ENCODE results near the gene YWHAE. TPM values are rescaled to one million over a fixed set of nuclear protein-coding genes. Genes with fewer than 3 reads are reported as not detected.
A peak's percentile ranks its signal among the peaks of the same experiment; 100 is the strongest.

YWHAE gene
- total and polyA plus RNA-seq, 4 experiments from 2014 or later = 54.1 to 143 (median 99.3) TPM

DNA sequence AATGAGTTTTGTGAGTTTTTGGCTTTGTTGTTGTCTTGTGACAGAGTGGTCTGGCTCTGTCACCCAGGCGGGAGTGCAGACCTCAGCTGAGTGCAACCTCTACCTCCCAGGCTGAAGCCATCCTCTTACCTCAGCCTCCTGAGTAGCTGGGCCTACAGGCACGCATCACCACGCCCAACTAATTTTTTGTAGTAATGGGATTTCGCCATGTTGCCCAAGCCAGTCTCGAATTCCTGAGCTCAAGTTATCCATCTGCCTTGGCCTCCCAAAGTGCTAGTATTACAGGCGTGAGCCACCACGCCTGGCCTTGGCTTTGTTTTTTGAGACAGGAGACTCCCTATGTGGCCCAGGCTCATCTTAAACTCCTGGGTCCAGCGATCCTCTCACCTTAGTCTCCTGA lies 40.9 kb upstream of the YWHAE start:
- ChIA-PET CTCF (ENCODE audit: partially characterized antibody) (no interaction called here), POLR2A (ENCODE audit: partially characterized antibody) (no interaction called here)
- Histone ChIP-seq H3K9me3 (ENCODE audit: control insufficient read depth in 1 of 2, low read length in 2 of 2) (no peaks in the 10 kb centered on the region), H3K27me3 (ENCODE audit: insufficient read depth, low read length) (no peaks in the 10 kb centered on the region), H3K27ac (ENCODE audit: low read depth, low read length) (no peak overlapping the region), H3K36me3 (ENCODE audit: insufficient read depth, low read length) (peaks cover 15% of the 10 kb centered on the region), H3K4me3 (ENCODE audit: low read length in 2 of 2) (no peak overlapping the region), H3K4me1 (ENCODE audit: insufficient read depth, low read length) (peaks cover 6% of the 10 kb centered on the region)
- H3K27me3 Mint-ChIP-seq = no peaks in the 10 kb centered on the region
- no peak for DNase-seq
- H3K4me3 Mint-ChIP-seq = no peak overlapping the region
- H3K27ac Mint-ChIP-seq = peak overlapping the region in 1 of 7 donors; percentile 40
- peaks cover 11 to 19% of the 10 kb centered on the region in 2 donors for H3K36me3 Mint-ChIP-seq
- H3K4me1 Mint-ChIP-seq = peaks cover 4 to 42% (median 18%) of the 10 kb centered on the region in 4 donors
- H3K9me3 Mint-ChIP-seq = no peaks in the 10 kb centered on the region
- intact Hi-C loops (cut with micrococcal nuclease) = no loop called here

DNA sequence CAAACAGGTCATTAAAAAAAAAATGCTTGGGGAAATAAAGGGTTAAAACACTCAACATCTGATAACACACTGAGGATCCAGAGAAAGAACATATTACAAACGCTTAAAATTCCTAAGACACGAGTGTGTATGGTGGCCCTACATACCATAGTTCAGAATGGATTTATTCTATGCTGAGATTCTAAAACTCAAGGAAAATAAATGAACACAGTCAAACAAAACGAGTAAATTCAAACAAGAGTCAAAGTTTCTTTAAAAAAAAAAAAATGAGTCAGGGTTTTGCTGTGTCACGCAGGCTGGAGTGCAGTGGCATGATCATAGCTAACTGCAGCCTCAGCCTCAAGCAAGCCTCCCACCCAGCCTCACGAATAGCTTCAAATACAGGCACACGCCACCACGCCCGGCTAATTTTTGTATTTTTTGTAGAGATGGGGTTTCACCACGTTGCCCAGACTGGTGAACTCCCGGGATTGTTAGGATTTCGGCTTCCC lies 38.6 kb upstream of the YWHAE start:
- peaks cover 20% of the 10 kb centered on the region for H3K36me3 ChIP-seq (ENCODE audit: insufficient read depth, low read length)
- H3K4me3 ChIP-seq (ENCODE audit: low read length in 2 of 2) = no peak overlapping the region
- no peaks in the 10 kb centered on the region for H3K27me3 ChIP-seq (ENCODE audit: insufficient read depth, low read length)
- no peaks in the 10 kb centered on the region for H3K9me3 ChIP-seq (ENCODE audit: control insufficient read depth in 1 of 2, low read length in 2 of 2)
- no peak for DNase-seq
- H3K27ac Mint-ChIP-seq = peak overlapping the region in 1 of 7 donors; percentile 74
- ChIA-PET POLR2A (ENCODE audit: partially characterized antibody) (interaction anchor here (1.4 to 1.7 kb wide), 2 partner anchors 11 to 77 kb away, joined by 3 read pairs; partner anchors contain the start of gene INPP5K), CTCF (ENCODE audit: partially characterized antibody) (no interaction called here)
- H3K9me3 Mint-ChIP-seq = no peaks in the 10 kb centered on the region
- intact Hi-C loops (cut with micrococcal nuclease) = no loop called here
- H3K36me3 Mint-ChIP-seq = peaks cover 19 to 31% of the 10 kb centered on the region in 2 donors
- peaks cover 6 to 34% (median 13%) of the 10 kb centered on the region in 4 donors for H3K4me1 Mint-ChIP-seq
- no peak overlapping the region for H3K4me3 Mint-ChIP-seq
- no peaks in the 10 kb centered on the region for H3K4me1 ChIP-seq (ENCODE audit: insufficient read depth, low read length)
- H3K27ac ChIP-seq (ENCODE audit: low read depth, low read length) = no peak overlapping the region
- no peaks in the 10 kb centered on the region for H3K27me3 Mint-ChIP-seq

GRCh38 chr17:1435326-1435725 lies 35.3 kb upstream of the YWHAE start:
- no peaks in the 10 kb centered on the region for H3K27me3 Mint-ChIP-seq
- intact Hi-C loops (cut with micrococcal nuclease) = no loop called here
- H3K27ac Mint-ChIP-seq = peak overlapping the region in 2 of 7 donors; percentile 36 to 77
- CTCF ChIA-PET (ENCODE audit: partially characterized antibody) = no interaction called here
- H3K9me3 ChIP-seq (ENCODE audit: control insufficient read depth in 1 of 2, low read length in 2 of 2) = no peaks in the 10 kb centered on the region
- H3K9me3 Mint-ChIP-seq = no peaks in the 10 kb centered on the region
- peaks cover 29 to 46% of the 10 kb centered on the region in 2 donors for H3K36me3 Mint-ChIP-seq
- DNase-seq = no peak
- H3K27ac ChIP-seq (ENCODE audit: low read depth, low read length) = no peak overlapping the region
- no peak overlapping the region for H3K4me3 ChIP-seq (ENCODE audit: low read length in 2 of 2)
- POLR2A ChIA-PET (ENCODE audit: partially characterized antibody) = no interaction called here
- H3K36me3 ChIP-seq (ENCODE audit: insufficient read depth, low read length) = peaks cover 20% of the 10 kb centered on the region
- H3K4me3 Mint-ChIP-seq = no peak overlapping the region
- H3K4me1 Mint-ChIP-seq = peaks cover 15 to 51% (median 24%) of the 10 kb centered on the region in 4 donors
- no peaks in the 10 kb centered on the region for H3K4me1 ChIP-seq (ENCODE audit: insufficient read depth, low read length)
- H3K27me3 ChIP-seq (ENCODE audit: insufficient read depth, low read length) = no peaks in the 10 kb centered on the region

- CTCF ChIA-PET (ENCODE audit: partially characterized antibody) = interaction anchor here (1.4 kb wide), 1 partner anchor 69 kb away, joined by 4 read pairs; no protein-coding TSS in a partner anchor
- peaks cover 14 to 47% (median 26%) of the 10 kb centered on the region in 4 donors for H3K4me1 Mint-ChIP-seq
- no peak overlapping the region for H3K4me3 Mint-ChIP-seq
- Histone ChIP-seq H3K9me3 (ENCODE audit: control insufficient read depth in 1 of 2, low read length in 2 of 2) (no peaks in the 10 kb centered on the region), H3K27ac (ENCODE audit: low read depth, low read length) (no peak overlapping the region), H3K36me3 (ENCODE audit: insufficient read depth, low read length) (peaks cover 20% of the 10 kb centered on the region), H3K27me3 (ENCODE audit: insufficient read depth, low read length) (no peaks in the 10 kb centered on the region), H3K4me1 (ENCODE audit: insufficient read depth, low read length) (no peaks in the 10 kb centered on the region), H3K4me3 (ENCODE audit: low read length in 2 of 2) (no peak overlapping the region)
- POLR2A ChIA-PET (ENCODE audit: partially characterized antibody) = no interaction called here
- no peak overlapping the region for H3K27ac Mint-ChIP-seq
- DNase-seq = no peak
- intact Hi-C loops (cut with micrococcal nuclease) = no loop called here
- H3K9me3 Mint-ChIP-seq = no peaks in the 10 kb centered on the region
- no peaks in the 10 kb centered on the region for H3K27me3 Mint-ChIP-seq
- H3K36me3 Mint-ChIP-seq = peaks cover 29 to 47% of the 10 kb centered on the region in 2 donors
These were observed 34.1 kb upstream of the YWHAE start for GRCh38 chr17:1434150-1434549.

- no peak for DNase-seq
- CTCF ChIA-PET (ENCODE audit: partially characterized antibody) = no interaction called here
- POLR2A ChIA-PET (ENCODE audit: partially characterized antibody) = no interaction called here
- Mint-ChIP-seq H3K27ac (peak overlapping the region in 5 of 7 donors; percentile 3 to 76 (median 46)), H3K27me3 (no peaks in the 10 kb centered on the region), H3K4me1 (peaks cover 12 to 31% (median 19%) of the 10 kb centered on the region in 4 donors), H3K4me3 (no peak overlapping the region), H3K36me3 (peaks cover 24 to 39% of the 10 kb centered on the region in 2 donors), H3K9me3 (no peaks in the 10 kb centered on the region)
- Histone ChIP-seq H3K27ac (ENCODE audit: low read depth, low read length) (no peak overlapping the region), H3K4me1 (ENCODE audit: insufficient read depth, low read length) (no peaks in the 10 kb centered on the region), H3K36me3 (ENCODE audit: insufficient read depth, low read length) (peaks cover 16% of the 10 kb centered on the region), H3K27me3 (ENCODE audit: insufficient read depth, low read length) (no peaks in the 10 kb centered on the region), H3K9me3 (ENCODE audit: control insufficient read depth in 1 of 2, low read length in 2 of 2) (no peaks in the 10 kb centered on the region), H3K4me3 (ENCODE audit: low read length in 2 of 2) (no peak overlapping the region)
- intact Hi-C loops (cut with micrococcal nuclease) = no loop called here
These were observed 31.6 kb upstream of the YWHAE start for GRCh38 chr17:1431631-1432104.

DNA sequence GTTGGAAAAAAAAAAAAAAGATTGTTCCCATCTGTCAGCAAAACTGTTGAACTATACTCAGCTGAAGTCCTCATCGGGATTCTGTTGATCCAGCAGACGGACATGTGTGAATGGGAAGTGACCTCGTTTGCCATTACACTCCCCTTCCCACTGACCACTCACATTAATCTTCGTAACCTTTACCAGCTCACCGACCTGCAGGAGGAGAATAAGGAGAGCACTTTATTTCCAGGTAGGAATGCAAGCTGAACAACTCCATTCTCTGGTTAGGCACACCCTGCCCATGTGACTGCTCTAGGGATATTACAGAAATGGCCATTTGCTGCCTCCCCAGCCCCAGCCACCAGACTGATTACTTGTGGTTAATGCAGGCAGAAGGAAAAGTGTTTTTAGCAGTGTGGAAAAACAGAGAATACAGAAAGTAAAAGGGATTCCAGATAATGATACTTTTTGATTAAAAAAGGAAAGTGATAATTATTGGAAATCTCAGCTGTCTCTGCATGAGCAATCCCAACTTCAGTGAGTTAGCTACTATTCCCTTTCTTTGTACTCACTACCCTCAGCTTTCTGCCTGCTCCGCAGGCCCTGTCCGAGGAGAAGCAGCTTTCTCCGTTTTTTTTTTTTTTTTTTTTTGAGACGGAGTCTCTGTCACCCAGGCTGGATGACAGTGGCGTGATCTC lies 23.6 kb upstream of the YWHAE start:
- Mint-ChIP-seq H3K4me1 (peaks cover 0 to 7% (median 0%) of the 10 kb centered on the region in 4 donors), H3K27me3 (no peaks in the 10 kb centered on the region), H3K4me3 (no peak overlapping the region), H3K9me3 (no peaks in the 10 kb centered on the region), H3K36me3 (peaks cover 14 to 36% of the 10 kb centered on the region in 2 donors), H3K27ac (peak overlapping the region in 2 of 7 donors; percentile 3 to 4)
- Histone ChIP-seq H3K4me3 (ENCODE audit: low read length in 2 of 2) (no peak overlapping the region), H3K27ac (ENCODE audit: low read depth, low read length) (no peak overlapping the region), H3K9me3 (ENCODE audit: control insufficient read depth in 1 of 2, low read length in 2 of 2) (no peaks in the 10 kb centered on the region), H3K27me3 (ENCODE audit: insufficient read depth, low read length) (no peaks in the 10 kb centered on the region), H3K36me3 (ENCODE audit: insufficient read depth, low read length) (peaks cover 19% of the 10 kb centered on the region), H3K4me1 (ENCODE audit: insufficient read depth, low read length) (no peaks in the 10 kb centered on the region)
- ChIA-PET CTCF (ENCODE audit: partially characterized antibody) (interaction anchor here (0.6 to 1.2 kb wide), 3 partner anchors 30 to 418 kb away, joined by 3 to 4 read pairs (median 3); no protein-coding TSS in a partner anchor), POLR2A (ENCODE audit: partially characterized antibody) (interaction anchor here (0.9 kb wide), 1 partner anchor 92 kb away, joined by 3 read pairs; no protein-coding TSS in a partner anchor)
- intact Hi-C loops (cut with micrococcal nuclease) = no loop called here
- no peak for DNase-seq

DNA sequence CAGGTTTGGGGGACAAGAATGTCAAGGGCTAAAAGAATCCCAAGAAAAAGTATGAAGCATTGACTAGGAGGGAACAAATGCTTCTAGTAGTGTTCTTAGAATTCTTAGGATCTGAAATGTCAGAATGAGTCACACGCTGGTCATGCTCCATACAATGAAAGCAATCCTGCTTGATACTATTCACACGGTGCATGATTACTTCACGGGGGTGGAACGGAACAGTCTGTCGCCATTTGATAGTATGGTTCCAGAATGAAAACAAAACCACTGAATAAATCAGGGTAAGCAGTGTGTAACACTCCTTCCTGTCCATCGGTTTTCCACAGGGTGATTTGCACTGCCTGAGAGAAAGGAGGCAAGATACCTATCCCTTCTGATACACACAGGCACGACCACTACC lies 22.9 kb upstream of the YWHAE start:
- Histone ChIP-seq H3K36me3 (ENCODE audit: insufficient read depth, low read length) (peaks cover 19% of the 10 kb centered on the region), H3K9me3 (ENCODE audit: control insufficient read depth in 1 of 2, low read length in 2 of 2) (no peaks in the 10 kb centered on the region), H3K4me3 (ENCODE audit: low read length in 2 of 2) (no peak overlapping the region), H3K27me3 (ENCODE audit: insufficient read depth, low read length) (no peaks in the 10 kb centered on the region), H3K27ac (ENCODE audit: low read depth, low read length) (no peak overlapping the region), H3K4me1 (ENCODE audit: insufficient read depth, low read length) (no peaks in the 10 kb centered on the region)
- Mint-ChIP-seq H3K4me1 (peaks cover 0 to 6% (median 0%) of the 10 kb centered on the region in 4 donors), H3K9me3 (no peaks in the 10 kb centered on the region), H3K27me3 (no peaks in the 10 kb centered on the region), H3K36me3 (peaks cover 16 to 39% of the 10 kb centered on the region in 2 donors), H3K27ac (peak overlapping the region in 2 of 7 donors; percentile 29 to 51), H3K4me3 (no peak overlapping the region)
- POLR2A ChIA-PET (ENCODE audit: partially characterized antibody) = no interaction called here
- DNase-seq = no peak
- intact Hi-C loops (cut with micrococcal nuclease) = no loop called here
- CTCF ChIA-PET (ENCODE audit: partially characterized antibody) = interaction anchor here (0.6 kb wide), 1 partner anchor 30 kb away, joined by 3 read pairs; no protein-coding TSS in a partner anchor

All from CD4-positive, alpha-beta memory T cell (primary cell).